Loucy (cell line): Measurements from ENCODE around the gene FOXO3.

ENCODE experiments used
- H2AFZ ChIP-seq: fragments of 200-600 bp; sonication (generic); 2 replicates; pipeline ENCODE4 v1.6.0; 2016; ENCODE audit warnings: antibody characterized with exemption, mild to moderate bottlenecking, low read length, moderate library complexity
- H3F3A ChIP-seq: fragments of 200-600 bp; 2 replicates; pipeline ENCODE4 v1.6.0; 2016; ENCODE audit warnings: antibody characterized with exemption, low read depth, mild to moderate bottlenecking
- H3K27me3 ChIP-seq: fragments of 200-600 bp; sonication (generic); 2 replicates; pipeline ENCODE4 v1.6.1; 2014; ENCODE audit warnings: low read length, mild to moderate bottlenecking; ENCODE audit not compliant: insufficient read depth, poor library complexity, severe bottlenecking
- H3K36me3 ChIP-seq: fragments of 200-600 bp; sonication (generic); 2 replicates; pipeline ENCODE4 v1.6.1; 2016; ENCODE audit warnings: low read length; ENCODE audit not compliant: insufficient read depth
- H3K4me1 ChIP-seq: fragments of 200-600 bp; sonication (generic); 2 replicates; pipeline ENCODE4 v1.5.1; 2014; ENCODE audit warnings: low read length, mild to moderate bottlenecking; ENCODE audit not compliant: insufficient read depth, poor library complexity, severe bottlenecking
- H3K4me2 ChIP-seq: fragments of 200-600 bp; sonication (generic); 2 replicates; pipeline ENCODE4 v1.6.0; 2014; ENCODE audit warnings: antibody characterized with exemption, low read length, low read depth, mild to moderate bottlenecking; ENCODE audit not compliant: poor library complexity, severe bottlenecking
- H3K4me3 ChIP-seq: fragments of 200-600 bp; sonication (generic); 2 replicates; pipeline ENCODE4 v1.5.1; 2014; ENCODE audit warnings: low read length, mild to moderate bottlenecking, mixed read lengths; ENCODE audit not compliant: poor library complexity, severe bottlenecking
- H3K79me2 ChIP-seq: fragments of 200-600 bp; sonication (generic); 2 replicates; pipeline ENCODE4 v1.6.1; 2014; ENCODE audit warnings: low read length; ENCODE audit not compliant: insufficient read depth
- H3K9ac ChIP-seq: fragments of 200-600 bp; sonication (generic); 2 replicates; pipeline ENCODE4 v1.6.0; 2014; ENCODE audit warnings: mild to moderate bottlenecking, low read depth, low read length, moderate library complexity; ENCODE audit not compliant: poor library complexity, severe bottlenecking
- H3K9me2 ChIP-seq: fragments of 200-600 bp; sonication (generic); replicated peaks from 2 replicates; pipeline ENCODE4 v1.6.1; 2016; ENCODE audit warnings: low read depth, low read length, mixed read lengths
- H3K9me3 ChIP-seq: fragments of 200-600 bp; sonication (generic); 2 replicates; pipeline ENCODE4 v1.6.1; 2014; ENCODE audit warnings: mild to moderate bottlenecking, antibody characterized with exemption, low read length, low read depth; ENCODE audit not compliant: insufficient read depth
- H4K20me1 ChIP-seq: fragments of 200-600 bp; sonication (generic); 2 replicates; pipeline ENCODE4 v1.6.0; 2014; ENCODE audit warnings: antibody characterized with exemption, low read length, mild to moderate bottlenecking; ENCODE audit not compliant: insufficient read depth, poor library complexity, severe bottlenecking
- CTCF ChIP-seq: fragments of 200-600 bp; sonication (generic); conservative IDR thresholded peaks from 2 replicates; pipeline ENCODE4 v1.5.1; 2014; ENCODE audit warnings: mild to moderate bottlenecking, antibody characterized with exemption, low read length
- EZH2phosphoT487 ChIP-seq: fragments of 200-600 bp; IDR thresholded peaks from 2 replicates; pipeline ENCODE4 v1.6.1; 2018; ENCODE audit warnings: antibody characterized with exemption, mild to moderate bottlenecking, moderate library complexity, borderline replicate concordance

The FOXO3 gene

GRCh38 chr6:108652375-108652774 is 91.7 kb downstream of the FOXO3 start:
- Histone ChIP-seq H4K20me1 (peaks cover 17% of the 10 kb centered on the region), H3K4me2 (no peak overlapping the region), H3K9me3 (no peaks in the 10 kb centered on the region), H3K4me1 (peaks cover 22% of the 10 kb centered on the region), H3K9me2 (no peaks in the 10 kb centered on the region), H3F3A (no peaks in the 10 kb centered on the region), H3K36me3 (no peaks in the 10 kb centered on the region; the same call in 1 of the 2 replicates), H3K27me3 (no peaks in the 10 kb centered on the region), H3K9ac (no peak overlapping the region), H2AFZ (no peak overlapping the region), H3K79me2 (peaks cover 70% of the 10 kb centered on the region), H3K4me3 (no peak overlapping the region)
- TF ChIP-seq EZH2phosphoT487 (no peak), CTCF (no peak)

GRCh38 chr6:108653949-108654348 is 93.2 kb downstream of the FOXO3 start:
- Histone ChIP-seq H3K9ac (no peak overlapping the region), H3K4me3 (no peak overlapping the region), H3K79me2 (peaks cover 78% of the 10 kb centered on the region), H3K36me3 (no peaks in the 10 kb centered on the region), H3K9me2 (no peaks in the 10 kb centered on the region), H3K4me2 (no peak overlapping the region), H3K4me1 (peaks cover 22% of the 10 kb centered on the region), H3F3A (no peaks in the 10 kb centered on the region), H3K27me3 (no peaks in the 10 kb centered on the region), H2AFZ (no peak overlapping the region), H3K9me3 (no peaks in the 10 kb centered on the region), H4K20me1 (peaks cover 17% of the 10 kb centered on the region)
- TF ChIP-seq EZH2phosphoT487 = no peak

GRCh38 chr6:108654465-108655106 is 93.9 kb downstream of the FOXO3 start:
- Histone ChIP-seq H3F3A (no peaks in the 10 kb centered on the region), H3K4me3 (no peak overlapping the region), H2AFZ (no peak overlapping the region), H3K27me3 (no peaks in the 10 kb centered on the region), H3K4me1 (peaks cover 22% of the 10 kb centered on the region), H4K20me1 (peaks cover 17% of the 10 kb centered on the region), H3K9ac (no peak overlapping the region), H3K4me2 (no peak overlapping the region), H3K9me3 (no peaks in the 10 kb centered on the region), H3K9me2 (no peaks in the 10 kb centered on the region), H3K79me2 (peaks cover 78% of the 10 kb centered on the region), H3K36me3 (no peaks in the 10 kb centered on the region)
- TF ChIP-seq EZH2phosphoT487 = no peak
- no peak for TF ChIP-seq CTCF
